ENCODE data around the gene PRKAA1. TPM values are rescaled to one million over a fixed set of nuclear protein-coding genes. Genes with fewer than 3 reads are reported as not detected.
A peak's percentile ranks its signal among the peaks of the same experiment; 100 is the strongest.
"Not testable (repeated sequence)": the region's sequence is repeated elsewhere in the genome, so short reads cannot be mapped to it uniquely, and the experiment has no call there.

Gene PRKAA1
- polyA plus RNA-seq, 3 donors = 57.7 to 87.5 (median 79.3) TPM

- no peak for DNase-seq
Measured at GRCh38 chr5:40787986-40788385, 10.2 kb downstream of the PRKAA1 start.

- not testable (repeated sequence) for DNase-seq
Measured at GRCh38 chr5:40786664-40787063, 11.5 kb downstream of the PRKAA1 start.

GRCh38 chr5:40784916-40785315 is 13.3 kb downstream of the PRKAA1 start:
- DNase-seq = no peak

- no peak for DNase-seq
Measured at GRCh38 chr5:40784027-40784653, 14.0 kb downstream of the PRKAA1 start.

- no peak for DNase-seq
Measured at GRCh38 chr5:40781843-40782409, 16.2 kb downstream of the PRKAA1 start.

GRCh38 chr5:40780858-40781257 is 17.3 kb downstream of the PRKAA1 start:
- no peak for DNase-seq

- DNase-seq = no peak
Measured at GRCh38 chr5:40780199-40780598, 18.0 kb downstream of the PRKAA1 start.

GRCh38 chr5:40779561-40779960 is 18.6 kb downstream of the PRKAA1 start:
- no peak for DNase-seq

- DNase-seq = no peak
Measured at GRCh38 chr5:40778133-40778532, 20.0 kb downstream of the PRKAA1 start.

- no peak for DNase-seq
Measured at GRCh38 chr5:40776658-40776977, 21.6 kb downstream of the PRKAA1 start.

GRCh38 chr5:40775846-40776657 is 22.1 kb downstream of the PRKAA1 start:
- no peak for DNase-seq

GRCh38 chr5:40775085-40775845 is 22.9 kb downstream of the PRKAA1 start:
- DNase-seq = no peak

- no peak for DNase-seq
Measured at GRCh38 chr5:40774623-40775022, 23.6 kb downstream of the PRKAA1 start.

GRCh38 chr5:40770764-40771163 is 27.4 kb downstream of the PRKAA1 start:
- no peak for DNase-seq

- DNase-seq = no peak
Measured at GRCh38 chr5:40762705-40763104, 35.5 kb downstream of the PRKAA1 start.

- DNase-seq = no peak
Measured at GRCh38 chr5:40757400-40757799, 40.8 kb downstream of the PRKAA1 start.

GRCh38 chr5:40755407-40756365 is 42.5 kb downstream of the PRKAA1 start, which contains the start of gene TTC33:
TSS of gene TTC33 (minus strand) at chr5:40755961. CDS start at chr5:40747018, 8,943 bp downstream.
- DNase-seq = peak; percentile 96

GRCh38 chr5:40755093-40755406 is 43.1 kb downstream of the PRKAA1 start:
- peak; percentile 84 for DNase-seq

GRCh38 chr5:40754381-40755092 is 43.6 kb downstream of the PRKAA1 start:
- DNase-seq = peak; percentile 43

GRCh38 chr5:40746703-40747102 is 51.5 kb downstream of the PRKAA1 start:
- no peak for DNase-seq

GRCh38 chr5:40743771-40744170 is 54.4 kb downstream of the PRKAA1 start:
- no peak for DNase-seq

Data from renal pelvis (tissue), 4 donors.